GM20000 (cell line): ENCODE results near the gene KIR3DL2.
"Not testable (repeated sequence)": the region's sequence is repeated elsewhere in the genome, so short reads cannot be mapped to it uniquely, and the experiment has no call there.

Experiments used
- DNase-seq: peaks from one replicate; pipeline ENCODE4 v3.0.0; 2012; ENCODE audit warnings: low spot score
- TF ChIP-seq, protein P1 (sequence below): IDR thresholded peaks from 2 replicates; pipeline ENCODE4 v1.5.1; 2012; ENCODE audit warnings: mild to moderate bottlenecking, control low read depth; ENCODE audit errors: extremely low read depth, missing control alignments

Gene KIR3DL2

DNA sequence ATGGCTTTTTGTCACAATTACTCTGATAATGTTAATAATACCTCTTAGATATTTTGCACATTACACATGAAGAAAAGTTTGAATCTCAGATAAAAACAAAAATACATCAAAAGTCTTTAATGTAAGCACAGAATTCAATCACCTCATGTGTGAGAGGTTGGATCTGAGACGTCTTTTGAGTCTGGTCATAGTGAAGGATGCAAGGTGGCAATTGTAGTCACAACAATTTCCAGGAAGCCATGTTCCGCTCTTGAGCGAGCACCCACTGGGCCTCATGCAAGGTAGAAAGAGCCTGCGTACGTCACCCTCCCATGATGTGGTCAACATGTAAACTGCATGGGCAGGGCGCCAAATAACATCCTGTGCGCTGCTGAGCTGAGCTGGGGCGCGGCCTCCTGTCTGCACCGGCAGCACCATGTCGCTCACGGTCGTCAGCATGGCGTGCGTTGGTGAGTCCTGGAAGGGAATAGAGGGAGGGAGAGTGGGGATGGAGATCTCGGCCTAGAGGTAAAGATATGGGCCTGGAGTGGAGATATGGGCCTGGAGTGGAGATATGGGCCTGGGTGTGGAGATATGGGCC is at the start of gene KIR3DL2:
Gene KIR3DL2 (plus strand): TSS at position 383 of the 580 bp plus-strand sequence. CDS start 33 bp downstream, at position 416.
- not testable (repeated sequence) for DNase-seq

DNA sequence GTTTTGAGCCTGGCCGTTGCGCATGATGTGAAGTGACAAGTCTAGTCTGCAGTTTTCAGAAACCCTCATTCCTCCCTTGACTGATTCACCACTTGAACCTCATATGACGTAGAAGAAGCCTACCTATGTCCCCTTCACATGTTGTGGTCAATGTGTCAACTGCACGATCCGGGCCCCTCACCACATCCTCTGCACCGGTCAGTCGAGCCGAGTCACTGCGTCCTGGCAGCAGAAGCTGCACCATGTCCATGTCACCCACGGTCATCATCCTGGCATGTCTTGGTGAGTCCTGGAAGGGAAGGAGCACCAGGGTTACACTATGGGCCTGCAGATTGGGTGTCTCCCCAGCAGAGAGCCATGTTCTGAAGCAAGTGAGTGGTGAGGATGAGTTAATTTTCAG is 46.8 kb upstream of the KIR3DL2 start, which contains the start of gene KIR2DL4:
Gene KIR2DL4 (plus strand): TSS at position 201 of the 400 bp plus-strand sequence. CDS start 42 bp downstream, at position 243.
- TF ChIP-seq, protein P1, sequence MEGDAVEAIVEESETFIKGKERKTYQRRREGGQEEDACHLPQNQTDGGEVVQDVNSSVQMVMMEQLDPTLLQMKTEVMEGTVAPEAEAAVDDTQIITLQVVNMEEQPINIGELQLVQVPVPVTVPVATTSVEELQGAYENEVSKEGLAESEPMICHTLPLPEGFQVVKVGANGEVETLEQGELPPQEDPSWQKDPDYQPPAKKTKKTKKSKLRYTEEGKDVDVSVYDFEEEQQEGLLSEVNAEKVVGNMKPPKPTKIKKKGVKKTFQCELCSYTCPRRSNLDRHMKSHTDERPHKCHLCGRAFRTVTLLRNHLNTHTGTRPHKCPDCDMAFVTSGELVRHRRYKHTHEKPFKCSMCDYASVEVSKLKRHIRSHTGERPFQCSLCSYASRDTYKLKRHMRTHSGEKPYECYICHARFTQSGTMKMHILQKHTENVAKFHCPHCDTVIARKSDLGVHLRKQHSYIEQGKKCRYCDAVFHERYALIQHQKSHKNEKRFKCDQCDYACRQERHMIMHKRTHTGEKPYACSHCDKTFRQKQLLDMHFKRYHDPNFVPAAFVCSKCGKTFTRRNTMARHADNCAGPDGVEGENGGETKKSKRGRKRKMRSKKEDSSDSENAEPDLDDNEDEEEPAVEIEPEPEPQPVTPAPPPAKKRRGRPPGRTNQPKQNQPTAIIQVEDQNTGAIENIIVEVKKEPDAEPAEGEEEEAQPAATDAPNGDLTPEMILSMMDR, result no peak
- DNase-seq, result no peak

DNA sequence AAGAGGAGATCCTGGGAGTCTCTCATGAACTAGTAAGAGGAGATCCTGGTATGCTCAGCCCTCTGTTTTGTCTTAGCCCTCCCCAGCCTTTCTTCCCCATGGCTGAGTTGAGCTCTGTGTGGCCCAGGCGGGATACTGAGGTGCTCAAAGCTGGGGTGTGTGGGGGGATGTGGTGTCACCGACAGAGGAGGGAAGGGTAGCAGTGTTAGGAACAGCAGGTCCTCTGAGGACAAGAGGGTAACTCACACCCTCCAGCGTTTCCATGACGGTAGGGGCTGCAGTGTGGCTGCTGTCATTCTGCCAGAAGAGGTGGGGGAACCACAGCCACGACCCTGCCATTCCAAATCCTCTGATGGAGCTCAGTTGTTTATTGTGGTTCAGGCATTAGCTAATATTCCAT is 46.1 kb upstream of the KIR3DL2 start:
- DNase-seq, result no peak
- TF ChIP-seq, protein P1, result no peak

DNA sequence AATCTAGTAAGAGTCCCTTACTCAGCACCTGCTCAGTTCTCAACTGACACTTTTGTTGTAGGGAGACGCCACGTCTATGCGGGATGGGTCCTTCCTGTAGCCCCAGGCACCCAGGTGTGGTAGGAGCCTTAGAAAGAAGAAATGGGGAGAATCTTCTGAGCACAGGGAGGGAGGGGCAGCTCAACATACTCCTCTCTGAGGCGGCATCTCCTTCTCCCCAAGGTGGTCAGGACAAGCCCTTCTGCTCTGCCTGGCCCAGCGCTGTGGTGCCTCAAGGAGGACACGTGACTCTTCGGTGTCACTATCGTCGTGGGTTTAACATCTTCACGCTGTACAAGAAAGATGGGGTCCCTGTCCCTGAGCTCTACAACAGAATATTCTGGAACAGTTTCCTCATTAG is 45.7 kb upstream of the KIR3DL2 start:
- no peak for DNase-seq
- TF ChIP-seq, protein P1, result no peak

DNA sequence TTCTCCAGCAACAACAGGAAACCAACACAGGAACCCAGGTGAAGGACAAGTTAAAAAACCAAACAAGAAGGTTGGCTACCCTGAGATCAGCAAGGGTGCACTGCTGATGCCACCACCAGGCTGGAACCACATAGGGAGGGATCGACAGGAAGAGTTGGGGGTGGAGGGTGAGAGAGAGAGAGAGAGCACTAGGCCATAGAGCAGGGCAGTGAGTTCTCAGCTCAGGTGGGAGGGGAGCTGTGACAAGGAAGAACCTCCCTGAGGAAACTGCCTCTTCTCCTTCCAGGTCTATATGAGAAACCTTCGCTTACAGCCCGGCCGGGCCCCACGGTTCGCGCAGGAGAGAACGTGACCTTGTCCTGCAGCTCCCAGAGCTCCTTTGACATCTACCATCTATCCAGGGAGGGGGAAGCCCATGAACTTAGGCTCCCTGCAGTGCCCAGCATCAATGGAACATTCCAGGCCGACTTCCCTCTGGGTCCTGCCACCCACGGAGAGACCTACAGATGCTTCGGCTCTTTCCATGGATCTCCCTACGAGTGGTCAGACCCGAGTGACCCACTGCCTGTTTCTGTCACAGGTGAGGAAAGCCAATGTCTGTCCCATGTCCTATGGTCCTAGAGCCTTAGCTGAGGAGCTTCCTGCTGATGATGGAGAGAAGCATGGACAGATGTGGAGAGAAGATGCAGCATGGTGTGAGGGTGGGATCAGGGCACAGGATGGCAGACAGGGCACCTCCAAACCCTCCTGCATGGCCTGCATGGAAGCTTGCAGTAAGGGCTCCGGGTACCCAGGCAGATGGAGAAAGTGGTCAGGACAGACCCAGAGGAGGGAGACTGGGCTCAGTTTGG is 44.4 kb upstream of the KIR3DL2 start:
- DNase-seq, result no peak
- TF ChIP-seq, protein P1, result no peak

DNA sequence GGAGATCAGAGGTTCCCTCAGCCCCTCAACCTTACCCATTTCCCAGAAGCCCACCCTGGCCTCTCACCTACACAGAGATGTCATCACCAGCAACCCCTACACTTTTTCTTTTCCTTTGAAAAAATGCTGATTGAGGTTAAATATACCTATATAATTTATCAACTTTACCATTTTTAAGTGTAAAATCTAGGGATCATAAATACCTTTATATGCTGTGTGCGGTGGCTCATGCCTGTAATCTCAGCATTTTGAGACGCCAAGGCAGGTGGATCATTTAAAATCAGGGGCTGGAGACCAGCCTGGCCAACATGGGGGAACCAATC is 43.8 kb upstream of the KIR3DL2 start:
- DNase-seq, result no peak
- TF ChIP-seq, protein P1, result no peak

DNA sequence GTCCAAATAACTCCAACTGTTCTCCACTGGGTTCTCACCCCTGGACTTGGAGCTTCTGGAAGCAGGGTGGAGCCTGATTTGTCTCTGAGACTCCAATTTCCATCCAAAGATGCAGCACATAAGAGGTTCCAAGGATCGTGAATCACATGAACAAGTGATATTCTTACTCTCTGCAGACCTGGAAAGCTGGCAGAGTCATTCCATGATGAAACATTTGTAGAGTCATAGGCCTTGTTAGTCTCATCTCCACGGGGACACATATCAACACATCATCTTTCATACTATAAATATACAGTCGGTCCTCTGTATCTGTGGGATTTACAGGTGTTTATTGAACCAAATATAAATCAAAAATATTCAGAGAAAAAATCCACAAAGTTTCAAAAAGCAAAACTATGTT is 35.7 kb upstream of the KIR3DL2 start:
- not testable (repeated sequence) for DNase-seq

DNA sequence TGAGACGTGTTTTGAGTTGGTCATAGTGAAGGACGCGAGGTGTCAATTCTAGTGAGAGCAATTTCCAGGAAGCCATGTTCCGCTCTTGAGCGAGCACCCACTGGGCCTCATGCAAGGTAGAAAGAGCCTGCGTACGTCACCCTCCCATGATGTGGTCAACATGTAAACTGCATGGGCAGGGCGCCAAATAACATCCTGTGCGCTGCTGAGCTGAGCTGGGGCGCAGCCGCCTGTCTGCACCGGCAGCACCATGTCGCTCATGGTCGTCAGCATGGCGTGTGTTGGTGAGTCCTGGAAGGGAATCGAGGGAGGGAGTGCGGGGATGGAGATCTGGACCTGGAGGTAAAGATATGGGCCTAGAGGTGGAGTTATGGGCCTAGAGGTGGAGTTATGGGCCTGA is 34.0 kb upstream of the KIR3DL2 start, which contains the start of gene KIR3DL1:
Gene KIR3DL1 (plus strand): TSS at position 218 of the 400 bp plus-strand sequence.
- not testable (repeated sequence) for DNase-seq
